Measurements from ENCODE around the gene MRPS18C. TPM values are rescaled to one million over a fixed set of nuclear protein-coding genes. Genes with fewer than 3 reads are reported as not detected.
A peak's percentile ranks its signal among the peaks of the same experiment; 100 is the strongest.

The MRPS18C gene
- total and polyA plus RNA-seq, 9 of the 15 experiments (the other 6 are each of a cell fraction or from before 2014, with no cell fraction given), result 54.3 to 390 (median 138) TPM

GRCh38 chr4:83454686-83455085 is 1.2 kb upstream of the MRPS18C start:
- FAIRE-seq (peak; percentile 61), DNase-seq (ENCODE audit: extremely low read depth in 1 of 4, low spot score in 3 of 4) (peak in 2 of 4 experiments; percentile 15 to 39), ATAC-seq (peak; percentile 14)
- Histone ChIP-seq H3K4me3 (peak overlapping the region; percentile 68), H3K79me2 (ENCODE audit: control insufficient read depth, insufficient read depth, low read length) (peaks cover 59% of the 10 kb centered on the region), H4K20me1 (replicated peaks; ENCODE audit: control insufficient read depth, insufficient read depth, low read length) (no peaks in the 10 kb centered on the region), H3K9me1 (ENCODE audit: control insufficient read depth, insufficient read depth, low read length) (no peaks in the 10 kb centered on the region), H2AFZ (ENCODE audit: low read depth, low read length) (peak overlapping the region; percentile 92), H3K4me1 (replicated peaks in 1 of 2; ENCODE audit: control insufficient read depth in 2 of 2, insufficient read depth in 2 of 2, low read length in 2 of 2) (no peaks in the 10 kb centered on the region; a peak in 1 of 5 replicates), H3K27ac (ENCODE audit: extremely low read depth, low read depth, low read length) (peak overlapping the region; percentile 99), H3K27me3 (ENCODE audit: control insufficient read depth in 2 of 2, insufficient read depth in 2 of 2, low read length in 2 of 2) (no peaks in the 10 kb centered on the region), H3K4me2 (ENCODE audit: insufficient read depth, low read length) (peak overlapping the region; percentile 97), H3K9me3 (replicated peaks; ENCODE audit: control insufficient read depth, insufficient read depth, low read depth, low read length) (no peaks in the 10 kb centered on the region), H3K9ac (ENCODE audit: insufficient read depth in 1 of 2, low read depth in 2 of 2, low read length in 2 of 2) (peak overlapping the region; percentile 73 to 95), H3K36me3 (ENCODE audit: control insufficient read depth, insufficient read depth, low read length) (peaks cover 43% of the 10 kb centered on the region)
- in situ Hi-C loops (cut with MboI), result no loop called here
- WGBS (ENCODE audit: insufficient coverage, low coverage, missing lambda C conversion rate), result under 1% methylated on average over 6 of the region's 6 CpGs
- TF ChIP-seq KLF6 (CRISPR knock-in tag; IDR thresholded peaks at IDR 0.05; ENCODE audit: borderline replicate concordance) (no peak), PHB2 (IDR thresholded peaks at IDR 0.05; ENCODE audit: low read depth) (no peak), ZNF668 (CRISPR knock-in tag; IDR thresholded peaks at IDR 0.05) (no peak), ZNF583 (CRISPR knock-in tag; IDR thresholded peaks at IDR 0.05) (no peak), ADNP (tag; IDR thresholded peaks at IDR 0.05) (no peak), BCLAF1 (IDR thresholded peaks at IDR 0.05; ENCODE audit: borderline replicate concordance in 1 of 2, control insufficient read depth in 1 of 2, low read depth in 2 of 2, low read length in 1 of 2) (no peak), TBP (optimal IDR thresholded peaks at IDR 0.05; ENCODE audit: low read depth, low read length) (no peak), ZNF584 (CRISPR knock-in tag; IDR thresholded peaks at IDR 0.05; ENCODE audit: low read depth) (no peak), YY1 (IDR thresholded peaks at IDR 0.05; ENCODE audit: borderline replicate concordance in 1 of 3, control insufficient read depth in 1 of 3, extremely low read depth in 1 of 3, insufficient read depth in 3 of 3, insufficient read length in 1 of 3, insufficient replicate concordance in 2 of 3, low read depth in 1 of 3, low read length in 2 of 3) (no peak), HMGN3 (IDR thresholded peaks at IDR 0.05; ENCODE audit: borderline replicate concordance, extremely low read depth, insufficient read length, low read depth, low read length) (no peak), ILF3 (IDR thresholded peaks at IDR 0.05; ENCODE audit: borderline replicate concordance) (no peak), ZNF217 (CRISPR knock-in tag; IDR thresholded peaks at IDR 0.05) (no peak)
- ChIA-PET CTCF (ENCODE audit: low intra/inter-chr PET ratio) (no interaction called here), POLR2A (interaction anchor here (0.7 to 1.3 kb wide), 4 partner anchors 13 to 176 kb away, joined by 3 to 10 read pairs (median 4); partner anchors contain the start of gene COQ2)
- intact Hi-C loops (cut with micrococcal nuclease), result loop anchor here (2.0 to 5.0 kb wide), 2 partner anchors 43 to 92 kb away; no protein-coding TSS in a partner anchor
- BruUV-seq (replicated peaks), result no TSS peak
